ENCODE measurements around the gene CCDC152.

CCDC152 gene

DNA sequence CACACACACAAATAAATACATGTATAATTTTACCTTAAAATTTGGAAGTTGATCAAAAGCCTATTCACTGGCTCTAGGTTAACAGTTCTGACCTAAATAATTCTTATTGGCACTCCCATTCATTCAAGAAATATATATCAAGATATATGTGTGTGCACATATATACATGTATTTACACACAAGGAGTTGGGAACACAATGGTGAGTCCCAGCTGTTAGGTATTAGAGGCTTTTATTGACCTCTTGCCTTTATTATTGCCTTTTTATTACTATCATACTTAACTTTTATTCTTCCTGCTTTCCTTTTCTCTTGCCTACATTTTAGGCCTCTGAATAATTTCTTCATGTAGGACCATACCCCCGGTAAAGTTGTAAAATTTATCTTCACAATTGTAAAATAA lies 25.0 kb downstream of the CCDC152 start:
- DNase-seq (ENCODE audit: low spot score), result no peak

DNA sequence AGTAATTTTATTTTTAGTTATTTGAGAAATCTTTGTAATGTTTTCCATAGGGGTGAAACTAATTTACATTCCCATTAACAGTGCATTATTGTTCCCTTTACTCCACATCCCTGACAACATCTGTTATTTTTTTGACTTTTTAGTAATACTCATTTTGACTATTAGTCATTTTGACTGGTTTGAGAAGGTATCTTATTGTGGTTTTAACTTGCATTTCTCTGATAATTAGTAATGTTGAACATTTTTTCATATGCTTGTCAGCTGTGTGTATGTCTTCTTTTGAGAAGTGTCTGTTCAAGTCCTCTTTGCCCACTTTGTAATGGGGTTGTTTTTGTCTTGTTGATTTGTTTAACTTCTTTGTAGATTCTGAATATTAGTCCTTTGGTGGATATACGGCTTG lies 27.5 kb downstream of the CCDC152 start:
- no peak for DNase-seq (ENCODE audit: low spot score)

DNA sequence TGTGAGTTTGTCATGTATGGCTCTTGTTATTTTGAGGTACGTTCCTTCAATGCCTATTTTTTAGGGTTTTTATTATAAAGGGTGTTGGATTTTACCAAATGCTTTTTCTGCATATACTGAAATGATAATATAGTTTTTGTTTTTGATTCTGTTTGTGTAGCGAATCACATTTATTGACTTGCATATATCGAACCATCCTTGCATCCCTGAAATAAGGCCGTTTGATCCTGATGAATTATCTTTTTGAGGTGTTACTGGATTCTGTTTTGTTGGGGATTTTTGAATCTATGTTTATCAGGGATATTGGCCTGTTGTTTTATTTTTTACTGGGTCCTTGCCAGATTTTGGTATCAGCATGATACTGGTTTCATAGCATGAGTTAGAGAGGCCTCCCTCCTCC lies 29.1 kb downstream of the CCDC152 start:
- DNase-seq (ENCODE audit: low spot score), result no peak

DNA sequence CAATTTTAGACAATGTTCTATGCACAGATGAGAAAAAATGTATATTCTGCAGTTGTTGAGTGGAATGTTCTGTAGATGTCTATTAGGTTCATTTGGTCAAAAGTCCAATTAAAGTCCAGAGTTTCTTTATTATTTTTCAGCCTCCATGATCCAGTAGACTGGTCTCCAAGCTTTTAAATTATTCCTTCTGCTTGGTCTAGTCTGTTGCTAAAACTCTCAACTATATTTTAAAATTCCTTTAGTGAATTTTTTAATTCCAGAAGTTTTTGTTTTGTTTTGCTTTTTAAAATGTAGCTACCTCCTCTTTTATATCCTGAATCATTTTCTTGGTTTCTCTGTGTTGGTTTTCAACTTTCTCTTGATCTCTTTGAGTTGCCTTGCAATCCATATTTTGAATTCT lies 30.5 kb downstream of the CCDC152 start:
- no peak for DNase-seq (ENCODE audit: low spot score)

DNA sequence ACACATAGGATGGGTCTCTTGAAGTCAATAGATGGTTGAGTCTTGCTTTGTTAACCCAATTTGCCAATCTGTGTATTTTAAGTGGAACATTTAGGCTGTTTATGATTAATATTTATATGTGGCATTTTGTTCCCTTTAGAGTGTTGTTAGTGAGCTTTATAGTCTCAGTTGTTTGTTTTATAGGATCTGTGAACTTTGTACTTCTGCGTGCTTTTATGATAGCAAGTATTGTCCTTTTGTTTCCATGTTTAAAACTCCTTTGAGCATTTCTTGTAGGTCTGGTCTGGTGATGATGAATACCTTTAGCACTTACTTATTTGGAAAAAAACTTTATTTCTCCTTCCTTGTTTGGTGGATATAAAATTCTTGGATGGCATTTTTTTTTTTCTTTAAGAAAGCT lies 31.2 kb downstream of the CCDC152 start:
- no peak for DNase-seq (ENCODE audit: low spot score)

DNA sequence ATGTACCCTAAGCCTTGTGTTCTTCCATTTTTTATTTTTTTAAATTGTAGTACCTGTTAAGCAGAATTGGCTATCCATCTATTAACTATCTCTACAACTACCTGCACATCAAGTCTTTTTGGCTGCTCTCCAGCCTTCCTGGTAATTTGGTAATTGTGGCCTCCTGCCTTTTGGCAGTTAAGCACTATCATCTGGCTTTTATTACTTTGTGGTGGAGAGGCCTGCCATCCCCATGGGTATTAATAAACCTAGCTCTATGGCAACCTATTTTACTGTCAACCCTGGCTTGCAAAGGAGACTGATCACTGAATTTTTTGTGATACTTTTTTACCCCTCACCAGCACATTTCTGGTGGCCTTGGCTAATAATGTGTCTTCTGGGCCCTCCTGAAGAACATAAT lies 34.5 kb downstream of the CCDC152 start:
- no peak for DNase-seq (ENCODE audit: low spot score)

DNA sequence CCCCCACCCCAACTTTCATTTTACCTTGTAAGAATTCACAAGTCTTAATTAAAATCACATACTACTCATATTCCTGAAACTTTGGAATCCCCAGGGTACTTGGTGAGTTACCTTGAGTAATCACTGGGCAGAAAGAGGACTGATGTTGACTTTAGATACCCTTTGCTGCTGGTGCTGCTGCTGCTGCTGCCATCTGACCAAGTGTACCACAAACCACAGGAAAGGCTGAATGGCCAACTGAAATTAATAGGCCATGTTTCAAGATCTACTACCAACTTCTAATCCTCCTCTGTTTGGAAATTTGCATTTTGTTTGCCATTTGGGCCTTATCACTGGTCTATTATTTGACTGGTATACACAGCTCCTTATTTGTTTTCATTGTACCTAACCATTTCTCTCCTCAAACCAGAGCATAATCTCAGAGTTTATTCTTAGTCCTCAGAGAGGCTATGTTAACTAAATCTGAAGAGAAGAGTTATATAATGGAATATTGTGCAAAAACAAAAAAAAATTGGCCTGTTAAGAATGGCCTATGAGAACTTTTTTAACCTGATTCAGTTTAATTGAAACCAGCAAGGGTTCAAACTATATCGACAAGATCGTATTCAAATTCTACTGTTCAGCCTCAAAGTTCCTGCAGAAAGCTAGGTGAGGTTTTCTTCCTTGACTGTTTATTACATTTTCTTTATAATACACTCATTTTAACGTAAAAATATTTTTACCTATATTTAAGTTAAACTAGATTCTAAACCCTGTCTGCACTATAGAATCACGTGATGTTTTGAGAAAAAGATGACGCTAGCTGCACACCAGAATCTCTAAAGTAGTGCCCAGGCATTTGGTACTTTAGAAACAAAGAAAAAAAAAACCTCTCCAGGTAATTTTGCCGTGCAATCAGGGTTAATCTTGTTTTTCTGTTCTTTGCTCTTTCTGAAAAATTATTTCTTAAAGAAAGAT lies 41.9 kb downstream of the CCDC152 start:
- no peak for DNase-seq (ENCODE audit: low spot score)

DNA sequence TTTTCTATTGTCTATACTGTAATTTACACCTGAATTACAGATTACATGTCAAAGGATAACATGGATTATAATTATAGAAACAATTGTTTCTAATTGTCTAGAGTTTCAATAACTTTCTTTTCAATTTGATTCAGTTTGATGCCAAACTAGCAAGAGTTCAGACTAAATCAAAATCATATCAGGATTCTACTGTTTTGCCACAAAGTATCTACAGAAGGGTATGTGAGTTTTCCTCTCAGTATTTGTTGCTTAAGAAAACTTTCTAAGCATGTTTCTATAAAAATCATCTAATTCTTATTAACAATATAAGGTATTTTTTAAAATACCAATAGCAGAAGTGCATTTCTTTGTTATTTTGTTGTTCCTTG lies 42.6 kb downstream of the CCDC152 start:
- no peak for DNase-seq (ENCODE audit: low spot score)

DNA sequence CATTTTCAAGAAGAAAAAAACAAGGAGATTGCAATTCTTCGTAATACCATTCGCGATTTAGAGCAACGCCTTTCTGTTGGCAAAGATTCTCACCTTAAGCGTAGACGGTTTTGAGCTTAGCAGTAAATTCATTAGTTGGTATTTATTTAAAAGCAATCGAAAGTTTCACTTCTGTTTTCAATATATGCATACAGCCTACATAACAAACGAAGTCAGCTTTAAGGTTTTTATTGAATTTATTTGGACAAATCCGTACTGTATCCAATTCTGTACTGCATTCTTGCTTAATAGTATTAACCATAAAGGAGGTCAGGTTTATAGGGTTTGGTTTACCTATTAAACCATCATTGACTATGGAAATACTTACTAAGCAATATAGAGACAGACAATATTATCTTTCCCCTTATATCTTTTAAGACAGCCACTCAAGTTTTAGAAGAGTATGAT lies 43.1 kb downstream of the CCDC152 start:
- DNase-seq (ENCODE audit: low spot score), result no peak

DNA sequence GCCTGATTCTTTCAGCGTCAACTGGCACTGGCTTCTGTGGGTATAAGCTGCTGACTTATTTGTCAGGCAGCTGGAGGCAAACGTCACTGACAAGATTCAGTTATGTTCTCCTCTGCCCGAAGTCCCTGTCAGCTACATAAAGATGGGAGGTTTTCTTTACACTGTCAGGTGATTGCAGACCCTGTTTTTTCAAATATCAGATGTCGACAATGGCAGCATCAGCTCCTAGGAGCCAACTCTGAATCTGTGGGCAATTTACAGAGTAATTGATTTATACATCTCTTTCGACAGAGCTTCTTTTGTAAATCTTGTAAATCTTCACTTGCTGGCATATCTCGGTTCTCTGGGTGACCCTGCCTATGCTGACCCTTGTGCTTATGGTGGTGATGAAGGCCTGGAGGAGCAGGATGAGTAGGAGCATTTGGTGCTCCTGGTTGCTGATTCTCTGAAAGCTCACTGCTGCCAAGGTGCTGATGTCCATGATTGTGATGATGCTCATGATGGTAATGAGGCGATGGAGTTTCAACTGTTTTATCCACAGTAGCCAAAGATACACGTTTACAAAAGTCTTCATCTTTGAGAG lies 44.2 kb downstream of the CCDC152 start:
- no peak for DNase-seq (ENCODE audit: low spot score)

DNA sequence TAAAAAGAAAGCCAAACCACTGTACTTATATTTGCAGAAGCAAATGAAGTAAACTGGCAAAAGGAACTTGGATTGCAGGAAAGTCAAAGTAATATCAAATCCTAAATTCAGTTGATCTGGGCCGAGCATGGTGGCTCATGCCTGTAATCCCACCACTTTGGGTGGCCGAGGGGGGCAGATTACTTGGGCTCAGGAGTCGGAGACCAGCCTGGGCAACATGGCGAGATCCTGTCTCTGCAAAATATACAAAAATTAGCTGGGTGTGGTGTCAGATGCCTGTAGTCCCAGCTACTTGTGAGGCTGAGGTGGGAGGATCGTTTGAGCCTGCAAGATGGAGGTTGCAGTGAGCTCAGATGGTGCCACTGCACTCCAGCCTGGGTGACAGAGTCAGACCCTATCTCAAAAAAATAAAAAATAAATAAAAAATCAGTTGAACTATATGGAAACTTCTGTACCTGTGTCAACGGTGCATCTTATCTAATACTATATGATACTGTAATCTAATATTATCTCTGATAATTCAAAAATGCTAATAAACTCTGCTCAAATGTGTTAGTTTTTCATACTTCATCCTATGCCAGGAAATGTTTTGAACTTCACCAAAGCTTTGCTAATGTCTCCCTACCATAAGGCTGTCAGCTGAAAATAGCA lies 45.0 kb downstream of the CCDC152 start:
- no peak for DNase-seq (ENCODE audit: low spot score)

DNA sequence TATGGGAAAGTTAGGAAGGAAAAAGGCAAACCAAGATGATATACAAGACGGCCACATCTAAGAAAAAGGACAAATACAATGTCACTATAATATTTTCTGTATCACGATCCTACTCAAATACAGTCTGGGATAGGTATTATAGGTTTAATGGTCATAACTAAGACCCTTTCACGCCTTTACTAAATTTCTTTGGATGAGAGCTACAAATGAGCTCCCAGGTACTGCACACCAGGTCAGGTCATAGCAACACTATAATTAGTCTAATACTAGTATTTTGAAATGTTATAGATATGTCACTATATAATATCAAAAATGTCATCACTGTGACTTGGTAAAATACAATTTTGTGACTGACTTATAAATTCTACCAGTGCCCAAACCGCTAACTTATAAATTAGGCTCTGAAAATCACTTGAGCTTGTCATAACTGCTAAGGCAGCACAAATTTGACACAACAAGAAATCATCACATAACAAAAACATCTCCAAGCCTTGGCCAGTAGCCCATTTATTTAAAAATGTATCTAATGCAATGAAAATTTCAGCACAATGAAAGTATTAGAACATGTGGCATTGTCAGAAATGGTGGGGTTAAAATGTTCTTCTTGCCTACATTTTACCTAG lies 48.2 kb downstream of the CCDC152 start:
- no peak for DNase-seq (ENCODE audit: low spot score)

DNA sequence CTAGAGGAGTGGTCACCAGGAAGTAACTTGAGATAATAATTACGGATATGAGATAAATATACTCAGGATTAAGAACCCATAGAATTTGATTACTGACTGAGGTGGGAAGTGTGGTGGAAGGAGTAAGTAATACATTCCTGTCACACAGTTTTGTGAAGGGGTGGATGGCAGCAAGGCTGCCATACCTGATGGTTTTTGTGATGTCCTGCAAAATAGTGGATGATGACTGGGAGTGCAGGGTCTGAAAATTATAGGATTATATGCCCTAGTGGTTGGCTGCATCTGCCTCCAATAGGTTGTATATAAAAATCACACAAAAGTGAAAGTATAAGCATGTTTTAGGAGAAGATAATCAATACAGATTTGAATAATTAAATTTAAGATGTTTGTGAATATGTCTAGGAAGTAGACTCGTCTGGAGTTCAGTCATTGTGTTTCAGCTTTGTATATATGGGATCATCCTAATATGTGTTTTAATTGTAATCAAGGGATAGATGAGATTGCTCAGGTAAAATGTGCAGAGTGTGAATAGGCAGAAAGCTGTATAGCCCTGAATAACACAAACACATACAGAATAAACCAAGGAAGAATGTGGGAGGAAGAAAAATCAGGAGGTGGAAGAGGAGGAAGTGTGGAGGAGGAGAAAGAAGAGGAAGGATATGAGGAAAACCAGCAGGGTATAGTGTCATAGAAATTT lies 49.5 kb downstream of the CCDC152 start:
- DNase-seq (ENCODE audit: low spot score), result no peak

DNA sequence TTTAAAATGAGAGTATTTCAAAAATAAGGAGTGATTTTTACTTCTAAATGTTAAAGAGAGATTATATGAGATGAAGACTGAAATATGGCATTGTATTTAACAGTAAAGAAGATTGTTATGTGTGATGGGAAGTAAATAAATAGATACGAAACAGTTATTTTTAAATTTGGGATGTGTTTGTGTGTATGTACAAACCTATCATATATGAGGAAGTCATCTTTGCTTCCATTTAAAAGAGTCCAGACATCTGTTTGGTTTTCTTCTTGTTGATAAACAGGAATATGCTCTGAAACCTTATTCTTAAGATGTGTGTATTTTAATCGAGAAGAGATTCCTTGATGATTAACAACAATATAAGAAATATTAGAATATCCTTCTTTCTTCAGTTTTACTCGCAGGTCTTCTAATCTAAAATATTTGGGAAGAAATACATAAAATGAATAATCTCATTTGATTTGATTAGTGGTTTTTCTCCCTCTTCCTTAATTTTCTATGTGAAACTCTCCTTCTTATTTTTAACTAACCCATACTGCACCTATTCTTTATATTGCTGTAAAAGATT lies 50.2 kb downstream of the CCDC152 start:
- no peak for DNase-seq (ENCODE audit: low spot score)

DNA sequence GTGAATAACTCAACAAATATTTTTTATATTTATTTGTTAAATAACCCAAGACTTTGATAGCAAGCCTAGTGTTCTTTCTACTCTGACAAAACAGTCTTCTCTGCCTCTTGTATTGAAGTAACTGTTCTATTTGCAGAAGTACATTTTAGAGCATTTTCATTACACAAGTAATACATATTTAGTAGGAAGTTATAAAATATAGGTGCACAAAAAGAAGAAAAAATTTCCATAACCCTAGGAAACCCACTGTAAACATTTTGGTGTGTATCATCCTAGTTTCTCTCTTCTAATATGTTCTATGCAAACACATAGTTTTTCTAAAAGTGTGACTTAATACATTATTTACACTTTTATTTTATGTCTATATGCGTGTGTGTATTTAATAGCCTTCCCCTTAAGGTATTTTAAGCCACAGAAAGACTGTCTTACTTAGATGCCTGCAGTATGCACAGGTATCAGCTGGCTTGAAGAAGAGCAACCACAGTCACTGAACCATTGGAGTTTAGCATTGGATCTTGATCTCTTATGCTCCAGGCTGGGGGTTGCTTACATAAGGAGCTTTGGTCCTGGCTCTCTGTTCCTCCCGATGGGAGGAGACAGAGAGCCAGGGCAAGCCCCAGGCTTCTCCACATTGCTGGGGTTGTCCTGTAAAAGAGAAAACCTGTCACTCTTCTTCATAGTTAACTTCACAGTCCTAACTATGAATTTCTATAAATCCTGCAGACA lies 51.3 kb downstream of the CCDC152 start:
- DNase-seq (ENCODE audit: low spot score), result no peak

DNA sequence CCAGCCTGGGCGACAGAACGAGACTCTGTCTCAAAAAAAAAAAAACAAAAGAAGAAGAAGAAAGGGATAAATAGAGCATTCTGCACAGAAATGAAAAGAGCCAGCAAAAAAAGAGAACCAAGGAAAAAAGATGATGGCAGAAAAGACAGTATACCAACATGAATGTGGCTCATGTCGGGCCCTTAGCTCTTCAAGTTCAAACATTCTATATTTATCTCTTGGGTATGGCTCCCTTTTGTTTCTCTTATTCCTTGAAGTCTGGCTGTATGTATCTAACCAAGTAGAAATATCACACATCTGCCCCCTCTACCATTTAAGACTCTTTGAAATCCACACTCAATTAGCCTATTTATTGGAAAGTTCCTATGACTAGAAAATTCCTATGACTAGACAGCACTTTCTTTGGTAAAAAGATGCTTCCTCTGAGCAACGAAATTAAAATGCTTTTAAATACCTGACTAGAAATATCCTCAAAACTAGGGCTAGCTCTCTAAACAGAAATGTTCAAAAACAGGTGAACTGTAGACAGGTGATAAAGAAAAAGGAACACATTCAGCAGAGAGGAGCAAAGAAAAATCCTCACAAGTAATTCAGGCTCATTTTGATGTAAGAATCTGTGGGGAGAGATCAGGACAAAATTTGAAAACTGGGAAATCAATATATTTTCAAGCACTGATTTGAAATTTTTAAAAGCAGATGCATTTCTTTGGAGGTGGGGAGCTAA lies 52.4 kb downstream of the CCDC152 start:
- DNase-seq (ENCODE audit: low spot score), result no peak

DNA sequence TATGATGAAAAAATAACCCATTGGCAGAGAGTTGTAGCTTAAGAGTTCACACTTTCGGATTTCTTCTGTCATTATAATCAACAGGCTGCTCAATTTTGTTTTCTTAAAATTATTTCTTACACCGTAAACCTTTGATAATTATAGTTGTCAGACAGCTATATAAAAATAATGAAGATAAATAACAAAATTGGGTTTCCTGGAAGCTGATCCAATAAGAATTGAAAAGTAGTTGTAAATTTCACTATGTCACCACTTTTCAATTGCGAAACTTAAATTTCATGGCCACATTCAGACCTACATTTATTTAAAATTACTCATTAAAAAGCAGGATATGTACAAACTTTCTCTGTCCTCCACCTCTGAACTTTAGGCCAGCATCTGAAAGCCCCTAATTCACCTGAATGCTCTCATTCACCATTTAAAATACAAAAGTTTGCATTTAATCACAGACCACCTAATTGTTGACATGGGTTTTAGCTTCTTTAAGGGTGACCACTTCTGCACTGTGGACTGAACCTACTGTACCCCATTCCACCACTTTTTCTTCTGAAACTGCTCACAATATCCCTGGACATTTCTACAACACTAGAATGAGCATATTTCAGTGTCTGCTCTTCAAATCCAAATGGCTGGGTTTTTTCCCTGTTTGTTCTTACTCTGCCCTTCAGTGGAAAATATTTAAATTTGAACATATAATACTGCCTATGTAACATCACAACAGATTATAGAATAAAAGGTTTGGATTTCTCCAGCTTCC lies 54.4 kb downstream of the CCDC152 start:
- no peak for DNase-seq (ENCODE audit: low spot score)

DNA sequence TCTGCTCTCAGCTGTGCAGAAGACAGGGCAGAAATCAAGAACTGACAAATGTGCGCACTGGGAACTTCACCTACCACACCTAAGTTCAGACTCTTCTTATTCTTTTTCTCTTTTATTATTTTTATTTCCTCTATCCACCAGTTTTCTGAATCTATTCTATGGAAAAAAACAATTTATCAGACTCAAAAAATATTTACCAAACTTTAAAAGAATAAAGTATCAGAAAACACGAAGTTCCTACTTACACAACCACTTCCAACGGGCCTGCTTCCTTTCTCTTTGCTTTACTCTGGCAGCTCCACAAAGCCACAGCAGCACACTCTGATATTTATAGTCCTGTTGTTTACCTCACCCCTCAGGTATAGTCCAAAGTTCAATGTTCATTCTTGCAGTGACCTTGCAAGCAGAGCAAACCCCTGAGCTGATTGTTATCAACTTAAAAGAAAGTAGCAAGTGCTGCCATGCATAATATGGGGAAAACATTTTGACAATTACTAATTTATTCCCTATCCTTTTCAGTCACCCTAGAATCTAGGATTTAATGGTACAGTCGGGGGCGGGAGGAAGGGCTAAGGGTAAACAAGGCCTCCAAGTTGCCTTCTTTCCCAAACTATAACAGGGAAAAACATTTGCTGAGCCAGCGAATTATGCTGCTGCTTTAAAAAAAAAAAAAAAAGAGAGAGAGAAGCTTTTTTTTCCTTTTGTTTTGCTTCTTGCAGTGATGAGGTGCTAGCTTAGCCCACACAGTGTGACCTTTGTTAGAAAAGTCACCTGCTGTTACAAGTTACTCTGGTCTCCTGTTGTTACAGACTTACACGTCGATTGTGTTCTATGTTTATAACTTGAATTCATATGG lies 55.2 kb downstream of the CCDC152 start, which contains the start of gene SELENOP:
Gene SELENOP (minus strand): TSS at position 302 of the 856 bp plus-strand sequence. CDS start 3,539 bp downstream, outside the sequence.
- peak; percentile 11 for DNase-seq (ENCODE audit: low spot score)

Data from cerebellar cortex (tissue), 1 donor.